Spleen (tissue), 11 donors: ENCODE data around the gene UMPS. TPM values are rescaled to one million over a fixed set of nuclear protein-coding genes. Genes with fewer than 3 reads are reported as not detected.

Experiments
- DNase-seq: peaks from one replicate; pipeline ENCODE4 v3.0.0-alpha.2; 2020
- H3K27ac ChIP-seq, 8 donors: fragments of 200-600 bp; sonication (generic) in 7 of 8; 1 replicate in 4 of 8; 2 replicates in 4 of 8; pipeline versions ENCODE4 v1.5.0 to v1.8.0; 2016 to 2021; ENCODE audit warnings: inconsistent platforms in 4 of 8, mild to moderate bottlenecking in 4 of 8, moderate library complexity in 1 of 8
- H3K27me3 ChIP-seq, 7 donors: fragments of 200-600 bp; sonication (generic) in 6 of 7; replicated peaks in 1 of 7; 1 replicate in 4 of 7; 2 replicates in 3 of 7; pipeline versions ENCODE4 v1.5.0 to v1.8.0; 2016 to 2021; ENCODE audit warnings: inconsistent platforms in 3 of 7, mild to moderate bottlenecking in 1 of 7
- H3K36me3 ChIP-seq, 6 donors: fragments of 200-600 bp; sonication (generic) in 5 of 6; 1 replicate in 4 of 6; 2 replicates in 2 of 6; pipeline versions ENCODE4 v1.5.0 to v1.8.0; 2016 to 2021; ENCODE audit warnings: inconsistent platforms in 2 of 6
- H3K4me1 ChIP-seq, 6 donors: fragments of 200-600 bp; sonication (generic) in 5 of 6; 1 replicate in 3 of 6; 2 replicates in 3 of 6; pipeline versions ENCODE4 v1.5.0 to v1.8.0; 2016 to 2021; ENCODE audit warnings: inconsistent platforms in 3 of 6
- H3K4me3 ChIP-seq, 8 donors: fragments of 200-600 bp; sonication (generic) in 7 of 8; 1 replicate in 4 of 8; 2 replicates in 4 of 8; pipeline versions ENCODE4 v1.5.0 to v1.8.0; 2016 to 2021; ENCODE audit warnings: inconsistent platforms in 4 of 8, mild to moderate bottlenecking in 4 of 8, moderate library complexity in 2 of 8
- H3K9me3 ChIP-seq, 8 donors: fragments of 200-600 bp; sonication (generic) in 7 of 8; 1 replicate in 4 of 8; 2 replicates in 4 of 8; pipeline versions ENCODE4 v1.5.0 to v1.8.0; 2016 to 2021; ENCODE audit warnings: inconsistent platforms in 4 of 8
- CTCF ChIP-seq, 11 experiments: fragments of 200-600 bp in 7 of 11; fragments of 450-650 bp in 4 of 11; sonication (generic) in 4 of 11; IDR thresholded peaks in 8 of 11; conservative IDR thresholded peaks in 3 of 11; 1 replicate in 7 of 11; 2 replicates in 4 of 11; pipeline versions ENCODE4 v1.4.0 to v1.8.0; 2016 to 2021; ENCODE audit warnings: antibody characterized with exemption in 11 of 11, inconsistent platforms in 4 of 11, mild to moderate bottlenecking in 1 of 11
- POLR2A ChIP-seq, 3 donors: fragments of 450-650 bp; IDR thresholded peaks; one replicate each; pipeline ENCODE4 v1.5.1; 2017; ENCODE audit warnings: antibody characterized with exemption in 3 of 3, mild to moderate bottlenecking in 1 of 3
- POLR2AphosphoS5 ChIP-seq, 3 donors: sonication (generic); formaldehyde crosslinking; IDR thresholded peaks; one replicate each; pipeline ENCODE4 v1.5.1; 2017; ENCODE audit warnings: antibody characterized with exemption in 3 of 3
- WGBS, 5 donors: extraction: QIAGEN DNeasy Blood & Tissue Kit in 3 of 5; methylation state at CpG; one replicate each; pipeline versions ENCODE4 v1.1.5 to v1.1.7; 2013 to 2018; 5-methylcytosine and 5-hydroxymethylcytosine counted together
- intact Hi-C: fragments of 100-400 bp; cut with DNase I; formaldehyde crosslinking; loops from one replicate; pipeline ENCODE4 v1.15.0; 2023; ENCODE audit warnings: low total_unique reads
- microRNA-seq, 3 donors: library from miRNA; unstranded; fragments of <30 nt; microRNA quantifications; one replicate each; pipeline versions ENCODE4 to v1.1.0, GENCODE V29; 2019 to 2020
- polyA plus RNA-seq, 3 donors: library from polyadenylated mRNA; stranded (reverse); fragments of 200-250 nt; gene quantifications; one replicate each; pipeline ENCODE4 v1.2.1, GENCODE V29; 2013
- small RNA-seq, 4 donors: library from RNA; depleted of rRNA; stranded (forward); fragments of <200 nt; gene quantifications; one replicate each; pipeline ENCODE3, GENCODE V24; 2016
- total RNA-seq, 7 donors: library from RNA; depleted of rRNA in 3 of 7; stranded (reverse); fragments of >200 nt in 3 of 7; fragmentation: NEBNext Ultra II Directional in 4 of 7; extraction: Animal tissue kit (Norgen Biotek cat#: 25700) in 4 of 7; gene quantifications; one replicate each; pipeline versions ENCODE4 v1.1.0 to v1.2.1, GENCODE V29; 2016 to 2021
- donor health status: healthy with polysubstance abuse.
- donor health status: DM: no; HTN: no; CAD: no; lungs with moderate emphysema.
- donor health status: DM: no; HTN: no; CAD: no.
- donor health status: Bipolar disorder and iron deficiency.
- donor health status: healthy.
- donor health status: DM: no; HTN: no; CAD: no.
- donor health status: DM: yes; HTN: yes; CAD: no.

UMPS gene
- total and polyA plus RNA-seq, 10 donors, result 11.2 to 41.8 (median 26.4) TPM

- no peak overlapping the region for H3K27ac ChIP-seq
- H3K4me1 ChIP-seq, result peaks cover 0 to 18% (median 10%) of the 10 kb centered on the region in 6 donors
- H3K9me3 ChIP-seq, result no peaks in the 10 kb centered on the region
- DNase-seq, result no peak
- no peak overlapping the region for H3K4me3 ChIP-seq
- intact Hi-C loops, result no loop called here
- H3K27me3 ChIP-seq, result no peaks in the 10 kb centered on the region
- H3K36me3 ChIP-seq, result peaks cover 0 to 33% (median 3%) of the 10 kb centered on the region in 6 donors
- 92 to 97% (median 94%) methylated on average over 5 to 19 of the region's 19 CpGs for whole genome bisulfite sequencing, 5 donors
- TF ChIP-seq POLR2AphosphoS5 (IDR thresholded peaks at IDR 0.05), result no peak
- no peak for TF ChIP-seq POLR2A (IDR thresholded peaks at IDR 0.05)
- no peak for TF ChIP-seq CTCF (IDR thresholded peaks at IDR 0.05 in 8 of 11, conservative IDR thresholded peaks at IDR 0.05 in 3 of 11)
Observed at GRCh38 chr3:124796477-124796876, 66.2 kb downstream of the UMPS start.

DNA sequence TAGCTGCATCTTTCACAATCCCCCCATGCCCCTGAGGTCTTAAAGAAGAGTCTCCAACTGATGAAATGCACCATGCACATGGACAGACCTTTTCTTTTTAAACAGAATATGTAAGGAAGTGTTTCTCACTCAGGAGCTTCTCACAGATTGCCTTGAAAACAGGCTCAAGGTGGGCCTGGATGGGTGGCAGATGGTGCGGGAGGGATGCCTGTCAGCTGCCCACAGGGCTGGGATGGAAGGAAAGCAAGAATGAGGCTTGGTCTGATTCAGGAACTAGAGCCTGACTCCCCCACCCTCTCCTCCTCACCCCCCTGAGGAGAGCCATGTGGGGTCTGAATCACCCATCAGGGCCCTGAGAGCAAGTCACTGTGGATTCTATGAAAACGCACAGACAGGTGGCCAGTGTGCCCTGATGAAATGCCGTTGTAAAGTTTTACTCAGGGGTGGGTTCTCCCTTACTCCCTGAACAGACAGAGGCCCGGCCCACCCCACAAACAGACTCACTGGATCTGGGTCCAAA lies 67.2 kb downstream of the UMPS start:
- peaks cover 0 to 33% (median 3%) of the 10 kb centered on the region in 6 donors for H3K36me3 ChIP-seq
- H3K4me1 ChIP-seq, result peaks cover 0 to 17% (median 11%) of the 10 kb centered on the region in 6 donors
- no peak overlapping the region for H3K27ac ChIP-seq
- TF ChIP-seq CTCF (IDR thresholded peaks at IDR 0.05 in 8 of 11, conservative IDR thresholded peaks at IDR 0.05 in 3 of 11) (no peak), POLR2A (IDR thresholded peaks at IDR 0.05) (no peak), POLR2AphosphoS5 (IDR thresholded peaks at IDR 0.05) (no peak)
- 71 to 97% (median 86%) methylated on average over 4 of the region's 4 CpGs for WGBS, 5 donors
- H3K4me3 ChIP-seq, result no peak overlapping the region
- no peaks in the 10 kb centered on the region for H3K9me3 ChIP-seq
- H3K27me3 ChIP-seq, result no peaks in the 10 kb centered on the region
- intact Hi-C loops, result no loop called here
- no peak for DNase-seq

Small RNAs within 50 kb of the gene (microRNA-seq; reads per million reads assigned to microRNA genes)
- 0 reads per million in 3 donors for gene MIR544B

Small RNAs within 50 kb of the gene (small RNA-seq; reads per million reads assigned to genes)
- gene MIR544B, result 0 reads per million in 4 donors

Other genes with a start within 250 kb of the UMPS start
- 100 to 1,000 TPM in 5 of 7 donors, 10 to 100 TPM in 2; 71.9 to 227 (median 126) TPM for gene ITGB5, start 156.9 kb downstream of the UMPS start, total RNA-seq
- 10 to 100 TPM in 1 of 3 donors, 1 to 10 TPM in 2; 7.4 to 14.8 (median 9.8) TPM for gene ITGB5, start 156.9 kb downstream of the UMPS start, polyA plus RNA-seq
- gene MUC13, start 204.3 kb downstream of the UMPS start, total RNA-seq, result under 1 TPM in 3 of 7 donors, not detected in 4; 0.11 to 0.93 (median 0.27) TPM
- gene MUC13, start 204.3 kb downstream of the UMPS start, polyA plus RNA-seq, result under 1 TPM; 0.06 to 0.22 (median 0.07) TPM